Raji (cell line): ENCODE data around the gene FZD8.

Source experiments
- POLR2A ChIP-seq: IDR thresholded peaks from 2 replicates; pipeline ENCODE4 v1.6.1; 2011; ENCODE audit warnings: low read depth, low read length, control low read depth; ENCODE audit not compliant: insufficient read depth

Gene FZD8

GRCh38 chr10:35644050-35644950 lies 2.2 kb upstream of the FZD8 start:
- no peak for TF ChIP-seq POLR2A

- TF ChIP-seq POLR2A, result no peak
Observed at GRCh38 chr10:35643151-35644049, 1.3 kb upstream of the FZD8 start.

- no peak for TF ChIP-seq POLR2A
Observed at GRCh38 chr10:35642793-35643114, 658 bp upstream of the FZD8 start.

GRCh38 chr10:35641676-35642034 lies 441 bp downstream of the FZD8 start:
- no peak for TF ChIP-seq POLR2A

- TF ChIP-seq POLR2A, result no peak
Observed at GRCh38 chr10:35640951-35641675, 983 bp downstream of the FZD8 start.

GRCh38 chr10:35640474-35640873 lies 1.6 kb downstream of the FZD8 start:
- TF ChIP-seq POLR2A, result no peak

GRCh38 chr10:35639728-35640401 lies 2.2 kb downstream of the FZD8 start:
- no peak for TF ChIP-seq POLR2A

GRCh38 chr10:35639021-35639727 lies 2.9 kb downstream of the FZD8 start:
- TF ChIP-seq POLR2A, result no peak

GRCh38 chr10:35638101-35638500 lies 4.0 kb downstream of the FZD8 start:
- no peak for TF ChIP-seq POLR2A

GRCh38 chr10:35637462-35637861 lies 4.6 kb downstream of the FZD8 start:
- TF ChIP-seq POLR2A, result no peak

- TF ChIP-seq POLR2A, result no peak
Observed at GRCh38 chr10:35636956-35637355, 5.1 kb downstream of the FZD8 start.

- no peak for TF ChIP-seq POLR2A
Observed at GRCh38 chr10:35635576-35635975, 6.5 kb downstream of the FZD8 start.

- no peak for TF ChIP-seq POLR2A
Observed at GRCh38 chr10:35633006-35633980, 8.8 kb downstream of the FZD8 start.

- no peak for TF ChIP-seq POLR2A
Observed at GRCh38 chr10:35632027-35632426, 10.1 kb downstream of the FZD8 start.

GRCh38 chr10:35631404-35631803 lies 10.7 kb downstream of the FZD8 start:
- no peak for TF ChIP-seq POLR2A
